Neural crest cell (in vitro differentiated cells): ENCODE measurements around the gene ANXA8. TPM values are rescaled to one million over a fixed set of nuclear protein-coding genes. Genes with fewer than 3 reads are reported as not detected.
A peak's percentile ranks its signal among the peaks of the same experiment; 100 is the strongest.

Experiments
- DNase-seq: peaks from one replicate; pipeline ENCODE4 v3.0.0; 2021; ENCODE audit warnings: low read depth, mixed read lengths, low spot score
- H3K27ac Mint-ChIP-seq: one replicate; pipeline ENCODE4 v1.8.0; 2021; ENCODE audit warnings: mild to moderate bottlenecking, mixed read lengths; ENCODE audit not compliant: unreplicated experiment
- H3K27me3 Mint-ChIP-seq: 2 replicates; pipeline ENCODE4 v1.8.0; 2021; ENCODE audit warnings: low read depth, mild to moderate bottlenecking, mixed read lengths
- H3K36me3 Mint-ChIP-seq: 2 replicates; pipeline ENCODE4 v1.8.0; 2021; ENCODE audit warnings: low read depth, mild to moderate bottlenecking, mixed read lengths
- H3K4me1 Mint-ChIP-seq: 2 replicates; pipeline ENCODE4 v1.8.0; 2021; ENCODE audit warnings: mixed read lengths
- H3K4me3 Mint-ChIP-seq: one replicate; pipeline ENCODE4 v1.8.0; 2021; ENCODE audit warnings: mild to moderate bottlenecking, mixed read lengths
- H3K9me3 Mint-ChIP-seq: 2 replicates; pipeline ENCODE4 v1.8.0; 2021; ENCODE audit warnings: mixed read lengths
- CTCF ChIP-seq: fragments of 200-600 bp; sonication (generic); conservative IDR thresholded peaks from 2 replicates; pipeline ENCODE4 v1.5.0; 2021; ENCODE audit warnings: antibody characterized with exemption, mild to moderate bottlenecking
- total RNA-seq: library from RNA; stranded (reverse); gene quantifications from 2 replicates; pipeline ENCODE4 v1.2.1, GENCODE V29; 2021

The ANXA8 gene
- total RNA-seq, 1 donor from 2014 or later, result not detected

- H3K9me3 Mint-ChIP-seq, result peaks cover 7% of the 10 kb centered on the region
- H3K36me3 Mint-ChIP-seq, result no peaks in the 10 kb centered on the region
- peaks cover 31% of the 10 kb centered on the region for H3K27me3 Mint-ChIP-seq
- H3K4me1 Mint-ChIP-seq, result no peaks in the 10 kb centered on the region
- no peak for TF ChIP-seq CTCF
- H3K4me3 Mint-ChIP-seq, result no peak overlapping the region
- no peak for DNase-seq
- no peak overlapping the region for H3K27ac Mint-ChIP-seq
Observed at GRCh38 chr10:47435081-47435480, 48.8 kb downstream of the ANXA8 start.

DNA sequence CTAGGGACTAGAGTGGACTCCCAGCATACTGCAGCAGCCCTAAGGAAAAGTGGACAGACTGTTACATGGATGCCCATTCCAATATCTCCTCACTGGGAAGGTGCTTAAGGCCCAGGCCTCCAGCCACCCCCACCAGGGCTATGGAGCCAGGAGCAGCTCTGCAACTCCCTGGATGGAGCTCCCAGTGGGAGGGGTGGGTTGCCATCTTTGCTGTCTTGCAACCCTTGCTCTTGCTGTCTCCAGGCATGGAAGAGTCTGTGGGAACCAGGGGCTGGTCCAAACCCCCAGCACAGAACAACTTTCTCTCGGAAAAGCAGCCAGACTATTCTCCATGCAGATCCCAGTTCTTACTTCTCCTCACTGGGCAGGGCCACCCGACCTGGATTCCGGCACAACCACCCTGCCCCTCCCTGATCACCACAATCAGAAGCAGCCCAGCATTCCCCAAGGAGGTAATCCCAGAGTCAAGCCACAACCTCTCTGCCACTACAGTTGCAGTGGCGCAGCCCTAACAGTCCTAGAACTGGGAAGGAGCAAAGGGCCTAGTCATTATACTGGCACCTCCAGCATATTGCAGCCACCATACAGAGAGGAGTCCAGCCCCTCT lies 58.0 kb downstream of the ANXA8 start:
- no peak for DNase-seq
- Mint-ChIP-seq H3K27me3 (peaks cover 22% of the 10 kb centered on the region), H3K9me3 (peaks cover 5% of the 10 kb centered on the region), H3K27ac (no peak overlapping the region), H3K4me3 (no peak overlapping the region), H3K4me1 (peaks cover 10% of the 10 kb centered on the region), H3K36me3 (no peaks in the 10 kb centered on the region)
- TF ChIP-seq CTCF, result no peak

DNA sequence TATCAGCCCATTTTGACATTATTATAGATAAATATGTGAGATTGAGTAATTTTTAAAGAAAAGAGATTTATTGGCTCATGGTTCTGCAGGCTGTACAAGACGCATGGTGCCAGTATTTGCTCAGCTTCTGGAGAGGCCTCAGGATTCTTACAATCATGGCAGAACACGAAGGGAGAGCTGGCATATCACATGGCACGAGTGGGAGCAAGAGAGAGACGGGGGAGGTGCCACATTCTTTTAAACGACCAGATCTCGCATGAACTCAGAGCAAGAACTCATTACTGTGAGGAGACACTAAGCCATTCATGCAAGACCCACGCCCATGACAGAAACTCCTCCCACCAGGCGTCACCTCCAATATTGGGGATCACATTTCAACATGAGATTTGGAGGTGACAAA lies 59.7 kb downstream of the ANXA8 start:
- Mint-ChIP-seq H3K4me1 (peaks cover 16% of the 10 kb centered on the region), H3K27me3 (peaks cover 8% of the 10 kb centered on the region), H3K27ac (no peak overlapping the region), H3K4me3 (no peak overlapping the region), H3K36me3 (no peaks in the 10 kb centered on the region), H3K9me3 (peaks cover 5% of the 10 kb centered on the region)
- TF ChIP-seq CTCF, result no peak
- DNase-seq, result no peak

DNA sequence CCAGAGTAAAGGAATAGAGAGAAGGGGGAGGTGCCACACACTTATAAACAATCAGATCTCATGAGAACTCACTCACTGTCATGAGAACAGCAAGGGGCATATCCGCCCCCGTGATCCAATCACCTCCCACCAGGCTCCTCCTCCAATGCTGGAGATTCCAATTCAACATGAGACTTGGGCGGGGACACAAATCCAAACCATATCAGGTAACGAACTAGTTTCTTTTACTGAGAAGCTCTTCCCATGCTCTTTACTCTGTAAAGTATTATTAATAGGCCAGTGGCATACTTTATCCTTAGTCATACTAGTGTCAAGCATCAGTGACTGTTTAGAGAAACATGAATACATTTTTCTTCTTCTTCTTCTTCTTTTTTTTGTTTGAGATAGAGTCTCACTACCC lies 60.4 kb downstream of the ANXA8 start:
- Mint-ChIP-seq H3K27ac (no peak overlapping the region), H3K4me1 (peaks cover 16% of the 10 kb centered on the region), H3K27me3 (peaks cover under 1% of the 10 kb centered on the region), H3K36me3 (no peaks in the 10 kb centered on the region), H3K9me3 (no peaks in the 10 kb centered on the region), H3K4me3 (no peak overlapping the region)
- no peak for DNase-seq
- no peak for TF ChIP-seq CTCF

DNA sequence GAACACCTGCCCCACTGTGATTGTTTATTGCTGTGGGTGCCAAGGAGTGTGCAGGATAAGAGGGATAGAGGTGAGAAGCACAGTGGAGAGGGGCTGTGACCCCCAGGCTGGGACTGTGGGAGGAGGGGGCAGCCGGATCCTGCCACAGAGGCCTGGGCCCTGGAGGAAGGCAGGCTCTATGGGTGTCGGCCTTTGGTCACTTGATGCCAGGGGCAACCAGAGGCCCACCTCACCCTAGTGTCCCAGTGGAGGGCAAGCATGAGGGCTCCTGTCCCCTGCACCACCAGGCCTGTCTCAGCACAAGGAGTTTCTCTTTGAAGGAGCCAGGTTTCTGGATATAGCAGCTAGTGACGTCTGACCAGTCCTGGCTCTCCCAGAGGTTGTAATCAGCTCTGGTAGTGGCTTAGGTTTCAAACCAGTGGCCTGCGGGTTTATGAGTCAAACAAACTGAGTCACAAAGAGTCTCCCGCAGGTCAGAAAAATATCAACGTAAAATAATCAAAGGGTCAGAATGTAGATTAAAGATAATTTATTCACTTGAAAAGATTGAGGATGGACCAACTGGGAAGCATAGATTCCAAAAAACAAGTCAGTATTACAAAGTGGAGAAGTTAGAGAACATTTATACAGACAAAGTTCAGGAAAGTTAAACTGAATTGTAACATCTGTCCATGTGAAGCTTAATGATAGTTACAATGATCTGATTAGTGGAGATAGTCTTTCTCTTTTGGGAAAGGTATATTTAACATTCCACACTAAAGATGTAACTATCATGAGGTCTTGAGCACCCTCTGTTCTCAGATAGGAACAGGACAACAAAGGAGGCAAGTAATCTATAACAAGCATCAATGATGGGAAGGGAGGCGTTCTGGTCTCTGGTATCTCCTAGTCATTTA lies 62.6 kb downstream of the ANXA8 start:
- H3K27ac Mint-ChIP-seq, result peak overlapping the region; percentile 88
- TF ChIP-seq CTCF, result no peak
- no peak overlapping the region for H3K4me3 Mint-ChIP-seq
- peaks cover 16% of the 10 kb centered on the region for H3K4me1 Mint-ChIP-seq
- no peaks in the 10 kb centered on the region for H3K9me3 Mint-ChIP-seq
- DNase-seq, result no peak
- H3K36me3 Mint-ChIP-seq, result no peaks in the 10 kb centered on the region
- no peaks in the 10 kb centered on the region for H3K27me3 Mint-ChIP-seq
